Measurements from ENCODE around the gene NFIA. TPM values are rescaled to one million over a fixed set of nuclear protein-coding genes. Genes with fewer than 3 reads are reported as not detected.

NFIA gene
- total RNA-seq, 1 donor from 2014 or later = 16.2 TPM

GRCh38 chr1:61427510-61427909 is 345.1 kb downstream of the NFIA start:
- H3K36me3 Mint-ChIP-seq (ENCODE audit: low read depth, unreplicated experiment) = no peaks in the 10 kb centered on the region
- H3K27me3 Mint-ChIP-seq (ENCODE audit: unreplicated experiment) = peaks cover 3% of the 10 kb centered on the region
- DNase-seq (ENCODE audit: low spot score) = no peak
- H3K9me3 Mint-ChIP-seq (ENCODE audit: unreplicated experiment) = no peaks in the 10 kb centered on the region
- H3K27ac Mint-ChIP-seq (ENCODE audit: unreplicated experiment) = no peak overlapping the region
- H3K4me3 Mint-ChIP-seq (ENCODE audit: unreplicated experiment) = no peak overlapping the region
- TF ChIP-seq CTCF (IDR thresholded peaks at IDR 0.05; ENCODE audit: unreplicated experiment) = no peak
- peaks cover 14% of the 10 kb centered on the region for H3K4me1 Mint-ChIP-seq (ENCODE audit: unreplicated experiment)

GRCh38 chr1:61428146-61428545 is 345.8 kb downstream of the NFIA start:
- DNase-seq (ENCODE audit: low spot score) = no peak
- Mint-ChIP-seq H3K9me3 (ENCODE audit: unreplicated experiment) (no peaks in the 10 kb centered on the region), H3K27ac (ENCODE audit: unreplicated experiment) (no peak overlapping the region), H3K36me3 (ENCODE audit: low read depth, unreplicated experiment) (no peaks in the 10 kb centered on the region), H3K4me1 (ENCODE audit: unreplicated experiment) (peaks cover 14% of the 10 kb centered on the region), H3K27me3 (ENCODE audit: unreplicated experiment) (peaks cover 3% of the 10 kb centered on the region), H3K4me3 (ENCODE audit: unreplicated experiment) (no peak overlapping the region)
- no peak for TF ChIP-seq CTCF (IDR thresholded peaks at IDR 0.05; ENCODE audit: unreplicated experiment)

GRCh38 chr1:61432616-61433388 is 350.4 kb downstream of the NFIA start:
- H3K27me3 Mint-ChIP-seq (ENCODE audit: unreplicated experiment) = peaks cover 5% of the 10 kb centered on the region
- H3K27ac Mint-ChIP-seq (ENCODE audit: unreplicated experiment) = no peak overlapping the region

GRCh38 chr1:61433646-61434045 is 351.3 kb downstream of the NFIA start:
- no peak for DNase-seq (ENCODE audit: low spot score)
- Mint-ChIP-seq H3K27ac (ENCODE audit: unreplicated experiment) (no peak overlapping the region), H3K4me1 (ENCODE audit: unreplicated experiment) (peaks cover 14% of the 10 kb centered on the region), H3K36me3 (ENCODE audit: low read depth, unreplicated experiment) (no peaks in the 10 kb centered on the region), H3K27me3 (ENCODE audit: unreplicated experiment) (peaks cover 5% of the 10 kb centered on the region), H3K9me3 (ENCODE audit: unreplicated experiment) (no peaks in the 10 kb centered on the region), H3K4me3 (ENCODE audit: unreplicated experiment) (no peak overlapping the region)
- TF ChIP-seq CTCF (IDR thresholded peaks at IDR 0.05; ENCODE audit: unreplicated experiment) = no peak

More at GRCh38 chr1:61432616-61433388, 350.4 kb downstream of the NFIA start:
- no peak for DNase-seq (ENCODE audit: low spot score)
- peaks cover 14% of the 10 kb centered on the region for H3K4me1 Mint-ChIP-seq (ENCODE audit: unreplicated experiment)
- H3K4me3 Mint-ChIP-seq (ENCODE audit: unreplicated experiment) = no peak overlapping the region
- no peak for TF ChIP-seq CTCF (IDR thresholded peaks at IDR 0.05; ENCODE audit: unreplicated experiment)
- no peaks in the 10 kb centered on the region for H3K36me3 Mint-ChIP-seq (ENCODE audit: low read depth, unreplicated experiment)
- no peaks in the 10 kb centered on the region for H3K9me3 Mint-ChIP-seq (ENCODE audit: unreplicated experiment)

- TF ChIP-seq CTCF (IDR thresholded peaks at IDR 0.05; ENCODE audit: unreplicated experiment) = no peak
These were observed 351.9 kb downstream of the NFIA start for GRCh38 chr1:61434276-61434675.

More at GRCh38 chr1:61434276-61434675, 351.9 kb downstream of the NFIA start:
- Mint-ChIP-seq H3K9me3 (ENCODE audit: unreplicated experiment) (no peaks in the 10 kb centered on the region), H3K4me3 (ENCODE audit: unreplicated experiment) (no peak overlapping the region), H3K27ac (ENCODE audit: unreplicated experiment) (no peak overlapping the region), H3K36me3 (ENCODE audit: low read depth, unreplicated experiment) (no peaks in the 10 kb centered on the region), H3K4me1 (ENCODE audit: unreplicated experiment) (peaks cover 14% of the 10 kb centered on the region), H3K27me3 (ENCODE audit: unreplicated experiment) (peaks cover 5% of the 10 kb centered on the region)
- DNase-seq (ENCODE audit: low spot score) = no peak

Measured in endothelial cell (in vitro differentiated cells).